ES-I3 (cell line): ENCODE results near the gene DAAM1.

Source experiments
- H3K36me3 ChIP-seq: 2 replicates; pipeline ENCODE4 v1.6.1; 2013; ENCODE audit warnings: mild to moderate bottlenecking, low read length, control low read depth, moderate library complexity; ENCODE audit not compliant: insufficient read depth
- H3K4me1 ChIP-seq: 2 replicates; pipeline ENCODE4 v1.6.1; 2013; ENCODE audit warnings: mild to moderate bottlenecking, control low read depth, low read length; ENCODE audit not compliant: insufficient read depth
- H3K9ac ChIP-seq: 2 replicates; pipeline ENCODE4 v1.6.1; 2013; ENCODE audit warnings: low read depth, mild to moderate bottlenecking, low read length, moderate library complexity
- H3K9me3 ChIP-seq: 2 replicates; pipeline ENCODE4 v1.6.1; 2013; ENCODE audit warnings: mild to moderate bottlenecking, low read length, moderate library complexity; ENCODE audit not compliant: control insufficient read depth, insufficient read depth

Gene DAAM1

GRCh38 chr14:59283361-59283760, 94.9 kb downstream of the DAAM1 start:
- Histone ChIP-seq H3K9me3 (peaks cover 10% of the 10 kb centered on the region), H3K4me1 (peaks cover 9% of the 10 kb centered on the region; the same call in 1 of the 2 replicates), H3K9ac (no peak overlapping the region), H3K36me3 (no peaks in the 10 kb centered on the region)

GRCh38 chr14:59284059-59284458, 95.6 kb downstream of the DAAM1 start:
- peaks cover 9% of the 10 kb centered on the region; the same call in 1 of the 2 replicates for H3K4me1 ChIP-seq
- no peak overlapping the region for H3K9ac ChIP-seq
- H3K9me3 ChIP-seq = peaks cover 10% of the 10 kb centered on the region
- no peaks in the 10 kb centered on the region for H3K36me3 ChIP-seq

GRCh38 chr14:59292028-59292427, 103.6 kb downstream of the DAAM1 start:
- Histone ChIP-seq H3K4me1 (no peaks in the 10 kb centered on the region), H3K36me3 (peaks cover 4% of the 10 kb centered on the region; the same call in 1 of the 2 replicates), H3K9ac (no peak overlapping the region), H3K9me3 (no peaks in the 10 kb centered on the region)

DNA sequence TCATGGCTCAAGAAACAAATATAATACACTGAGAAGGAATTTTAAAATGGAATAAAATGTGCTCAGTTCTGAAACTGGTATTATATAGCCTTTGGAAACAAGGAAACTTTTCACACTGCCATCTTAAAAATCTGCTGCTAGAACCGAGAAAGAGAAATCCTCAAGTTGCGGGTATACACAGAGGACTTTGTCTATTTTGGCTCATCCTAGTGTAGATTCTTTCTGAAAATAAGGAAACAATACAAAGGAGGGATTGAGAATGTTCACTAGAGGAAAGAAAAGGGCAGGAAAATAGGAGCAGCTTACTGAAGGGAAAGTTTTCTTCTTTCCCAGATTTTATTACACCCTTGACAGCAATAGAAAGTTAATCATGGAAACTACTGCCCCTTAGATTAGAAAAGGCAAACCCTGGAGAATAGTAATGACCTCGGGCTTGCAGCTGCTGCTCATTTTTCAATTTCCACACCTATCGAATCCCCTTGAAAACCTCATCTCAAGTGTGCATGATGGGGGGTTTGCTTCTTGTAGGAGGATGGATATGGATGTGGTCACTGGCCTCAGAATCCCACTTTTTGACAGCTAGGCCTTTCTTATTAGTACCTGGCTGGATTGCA, 104.6 kb downstream of the DAAM1 start:
- H3K9ac ChIP-seq = no peak overlapping the region
- no peaks in the 10 kb centered on the region for H3K9me3 ChIP-seq
- H3K4me1 ChIP-seq = no peaks in the 10 kb centered on the region
- peaks cover 4% of the 10 kb centered on the region; the same call in 1 of the 2 replicates for H3K36me3 ChIP-seq

DNA sequence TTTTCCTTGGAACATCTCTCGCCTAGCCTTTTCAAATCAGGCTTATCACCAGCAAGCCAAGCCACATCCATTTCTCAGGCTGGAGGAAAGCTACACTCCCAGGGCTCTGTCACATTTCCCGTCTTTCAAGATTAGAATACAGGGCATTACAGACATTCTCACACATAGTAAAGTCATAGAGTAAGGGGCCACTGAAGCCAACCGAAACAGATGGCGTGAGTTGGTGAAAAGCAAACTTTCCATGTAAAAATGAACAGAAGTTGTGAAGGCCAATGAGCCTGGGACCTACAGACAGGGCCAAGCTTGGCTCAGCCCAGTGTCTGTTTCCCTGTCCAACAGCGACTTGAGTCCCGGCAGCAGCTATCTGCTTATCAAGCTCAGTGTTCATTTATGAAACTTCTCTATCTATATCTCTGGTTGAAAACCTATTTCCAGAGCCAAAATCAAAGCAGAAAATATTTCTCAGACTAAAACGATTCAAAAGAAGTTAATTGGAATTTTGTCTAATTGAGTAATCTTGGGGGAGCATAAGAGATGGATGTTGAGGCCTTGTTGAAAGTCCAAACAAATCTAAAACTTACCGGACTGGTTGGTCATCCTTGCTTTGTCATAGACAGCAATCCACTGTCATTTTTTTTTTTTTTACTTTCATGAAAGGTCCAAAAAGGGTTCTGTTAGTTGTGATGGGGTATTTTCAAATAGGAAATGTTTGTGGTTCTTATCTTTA, 105.6 kb downstream of the DAAM1 start:
- H3K36me3 ChIP-seq = peaks cover 4% of the 10 kb centered on the region; the same call in 1 of the 2 replicates
- no peak overlapping the region for H3K9ac ChIP-seq

GRCh38 chr14:59294662-59294992, 106.2 kb downstream of the DAAM1 start:
- Histone ChIP-seq H3K9me3 (no peaks in the 10 kb centered on the region), H3K9ac (no peak overlapping the region), H3K4me1 (no peaks in the 10 kb centered on the region), H3K36me3 (peaks cover 4% of the 10 kb centered on the region; the same call in 1 of the 2 replicates)

More for the DNA sequence above, 105.6 kb downstream of the DAAM1 start:
- no peaks in the 10 kb centered on the region for H3K4me1 ChIP-seq
- H3K9me3 ChIP-seq = no peaks in the 10 kb centered on the region

DNA sequence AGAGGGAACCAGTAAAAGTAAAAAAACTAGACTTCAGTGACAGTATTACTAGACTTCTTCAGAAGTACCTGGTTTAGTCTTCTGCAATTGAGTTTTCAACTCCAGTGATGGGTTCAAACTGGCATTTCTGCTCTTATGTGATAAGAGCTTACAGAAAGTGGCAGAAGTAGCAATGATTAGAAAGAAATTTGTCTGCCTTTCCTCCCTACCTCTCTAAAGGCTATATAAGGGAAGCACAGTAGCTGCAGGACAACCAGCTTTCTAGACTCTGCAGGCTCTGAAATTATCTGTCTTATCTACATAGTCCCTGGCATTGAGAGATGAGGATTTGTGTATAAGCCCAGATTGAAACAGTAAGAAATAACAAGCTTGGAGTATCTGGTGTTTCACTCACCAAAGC, 107.5 kb downstream of the DAAM1 start:
- Histone ChIP-seq H3K9ac (no peak overlapping the region), H3K9me3 (no peaks in the 10 kb centered on the region), H3K36me3 (peaks cover 4% of the 10 kb centered on the region; the same call in 1 of the 2 replicates), H3K4me1 (no peaks in the 10 kb centered on the region)

DNA sequence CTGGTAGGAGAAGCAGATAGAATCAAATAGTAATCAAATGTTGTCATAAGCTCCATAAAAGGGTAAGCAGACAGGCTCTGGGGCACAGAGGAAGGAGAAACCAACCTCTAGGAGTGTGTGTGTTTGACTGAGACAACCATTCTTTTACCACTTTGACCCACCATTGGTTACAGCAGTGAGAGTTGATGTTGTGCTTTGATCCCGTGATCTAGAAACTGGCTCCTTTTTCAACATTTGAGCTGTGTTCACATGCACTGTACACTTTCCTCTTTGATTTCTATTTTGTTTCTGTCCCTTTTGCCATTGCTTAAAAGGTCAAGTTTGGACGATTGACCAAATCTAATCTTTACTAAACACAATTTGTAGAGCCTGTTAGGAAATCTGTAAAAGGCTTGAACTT, 108.0 kb downstream of the DAAM1 start:
- H3K9ac ChIP-seq = no peak overlapping the region
- H3K36me3 ChIP-seq = peaks cover 4% of the 10 kb centered on the region; the same call in 1 of the 2 replicates
- H3K9me3 ChIP-seq = no peaks in the 10 kb centered on the region
- no peaks in the 10 kb centered on the region for H3K4me1 ChIP-seq

DNA sequence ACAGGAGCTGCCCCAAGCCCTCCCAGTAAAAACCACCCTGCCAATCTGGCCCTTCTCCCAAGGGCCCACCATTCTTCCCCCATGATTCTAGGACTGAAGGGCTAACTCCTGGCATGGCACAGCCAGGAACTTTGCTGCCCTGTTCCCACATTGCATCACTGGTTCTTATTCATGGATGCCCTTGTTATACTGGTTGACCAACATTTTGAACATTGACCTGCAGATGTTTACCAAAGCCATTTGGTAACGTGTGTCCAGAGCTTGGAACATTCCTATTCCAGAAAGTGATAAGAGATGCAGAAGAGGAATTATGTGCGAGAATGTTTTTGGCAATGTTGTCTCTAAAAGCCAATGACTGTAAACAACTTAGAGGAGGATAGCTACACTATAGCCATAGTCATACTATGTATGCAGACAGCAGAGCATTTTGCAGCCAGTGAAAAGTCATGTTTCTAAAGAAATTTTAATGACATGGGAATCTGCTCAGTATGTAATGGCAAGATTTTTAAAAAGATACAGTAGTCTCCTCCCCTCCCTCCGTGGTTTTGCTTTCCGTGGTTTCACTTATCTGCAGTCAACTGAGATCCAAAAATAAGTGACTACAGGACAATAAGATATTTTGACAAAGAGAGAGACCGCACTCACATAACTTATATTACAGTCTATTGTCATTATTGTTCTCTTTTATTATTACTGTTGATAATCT, 108.8 kb downstream of the DAAM1 start:
- Histone ChIP-seq H3K4me1 (no peaks in the 10 kb centered on the region), H3K9me3 (no peaks in the 10 kb centered on the region), H3K9ac (no peak overlapping the region), H3K36me3 (no peaks in the 10 kb centered on the region)

GRCh38 chr14:59299731-59300130, 111.3 kb downstream of the DAAM1 start:
- Histone ChIP-seq H3K9me3 (no peaks in the 10 kb centered on the region), H3K4me1 (no peaks in the 10 kb centered on the region; the same call in 1 of the 2 replicates), H3K9ac (no peak overlapping the region), H3K36me3 (no peaks in the 10 kb centered on the region)

DNA sequence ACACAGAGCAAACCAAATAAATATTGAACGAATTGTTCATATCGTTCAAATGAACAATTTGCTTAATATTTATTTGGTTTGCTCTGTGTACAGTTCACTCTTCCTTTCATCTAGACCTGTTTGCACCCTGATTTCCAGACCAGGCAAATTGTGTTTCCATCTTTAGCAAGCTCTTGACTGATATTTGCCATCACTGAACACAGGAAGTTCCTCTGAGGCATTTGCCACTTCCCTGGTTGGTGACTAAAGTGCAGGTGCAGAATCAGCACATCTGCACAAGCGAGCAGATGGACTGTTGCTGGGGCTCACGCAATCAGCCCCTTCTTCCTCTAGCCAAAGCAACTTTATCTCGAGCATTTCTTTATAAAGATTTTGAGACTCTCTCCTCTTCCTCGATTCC, 112.9 kb downstream of the DAAM1 start:
- no peaks in the 10 kb centered on the region for H3K36me3 ChIP-seq
- H3K9ac ChIP-seq = no peak overlapping the region
- H3K4me1 ChIP-seq = peaks cover 6% of the 10 kb centered on the region

DNA sequence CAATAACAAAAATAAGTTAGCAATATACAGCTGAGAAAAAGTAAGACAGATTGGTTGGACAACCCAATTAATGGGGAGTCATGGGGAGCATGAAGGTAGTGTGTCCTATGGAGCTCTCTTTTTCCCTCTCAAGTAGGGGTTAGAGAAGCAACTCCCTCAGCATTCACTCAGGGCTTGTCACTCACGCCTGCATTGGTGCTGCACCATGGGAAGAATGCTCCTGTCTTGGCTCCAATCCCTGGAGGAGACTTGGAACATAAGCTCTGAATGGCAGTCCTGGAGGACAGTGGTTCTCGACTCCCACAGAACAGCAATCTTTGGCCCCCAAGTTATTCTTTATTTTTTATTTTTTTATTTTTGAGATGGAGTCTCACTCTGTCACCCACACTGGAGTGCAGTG, 113.8 kb downstream of the DAAM1 start:
- Histone ChIP-seq H3K4me1 (peaks cover 14% of the 10 kb centered on the region), H3K9me3 (no peaks in the 10 kb centered on the region), H3K36me3 (no peaks in the 10 kb centered on the region), H3K9ac (no peak overlapping the region)

More for the DNA sequence above, 112.9 kb downstream of the DAAM1 start:
- no peaks in the 10 kb centered on the region for H3K9me3 ChIP-seq

DNA sequence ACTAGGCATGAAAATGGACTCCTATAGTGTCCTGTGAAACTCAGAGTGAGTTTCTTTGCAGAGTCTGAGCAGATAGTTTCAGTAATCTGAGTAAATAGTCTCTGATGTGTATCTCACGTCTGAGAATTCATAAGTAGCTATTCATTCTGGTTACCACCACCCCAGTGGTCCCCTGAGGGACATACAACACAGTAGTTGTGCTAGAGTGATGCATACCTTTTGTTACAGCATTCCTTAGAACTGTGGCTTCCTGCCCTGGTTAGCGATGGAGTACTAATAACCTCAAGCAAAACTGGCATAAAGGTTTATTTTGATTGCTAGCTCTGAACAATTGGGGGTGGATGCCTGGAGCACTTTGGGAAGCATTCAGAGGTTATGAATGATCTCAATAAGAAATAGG, 114.7 kb downstream of the DAAM1 start:
- Histone ChIP-seq H3K9ac (no peak overlapping the region), H3K36me3 (no peaks in the 10 kb centered on the region), H3K9me3 (no peaks in the 10 kb centered on the region), H3K4me1 (peaks cover 14% of the 10 kb centered on the region)

GRCh38 chr14:59305231-59305630, 116.8 kb downstream of the DAAM1 start:
- Histone ChIP-seq H3K9ac (no peak overlapping the region), H3K36me3 (no peaks in the 10 kb centered on the region), H3K9me3 (no peaks in the 10 kb centered on the region), H3K4me1 (peaks cover 14% of the 10 kb centered on the region)
